GM12891 (cell line): ENCODE data around the gene LRRFIP2.
"Not testable (repeated sequence)": the region's sequence is repeated elsewhere in the genome, so short reads cannot be mapped to it uniquely, and the experiment has no call there.

Experiments used
- PAX5 ChIP-seq: IDR thresholded peaks from 2 replicates; pipeline ENCODE4 v1.6.1; 2011; ENCODE audit warnings: low read length, moderate library complexity, mild to moderate bottlenecking; ENCODE audit not compliant: insufficient read depth, severe bottlenecking
- POLR2A ChIP-seq: IDR thresholded peaks from 2 replicates; pipeline ENCODE4 v1.6.1; 2011; ENCODE audit warnings: low read depth, low read length, control low read depth
- POLR2AphosphoS5 ChIP-seq: IDR thresholded peaks from 2 replicates; pipeline ENCODE4 v1.6.1; 2011; ENCODE audit warnings: low read depth, low read length, control low read depth
- SPI1 ChIP-seq: IDR thresholded peaks from 2 replicates; pipeline ENCODE4 v1.6.1; 2011; ENCODE audit warnings: low read depth, low read length, control low read depth
- TAF1 ChIP-seq: IDR thresholded peaks from 2 replicates; pipeline ENCODE4 v1.6.1; 2011; ENCODE audit warnings: low read depth, low read length, control low read depth

DNA sequence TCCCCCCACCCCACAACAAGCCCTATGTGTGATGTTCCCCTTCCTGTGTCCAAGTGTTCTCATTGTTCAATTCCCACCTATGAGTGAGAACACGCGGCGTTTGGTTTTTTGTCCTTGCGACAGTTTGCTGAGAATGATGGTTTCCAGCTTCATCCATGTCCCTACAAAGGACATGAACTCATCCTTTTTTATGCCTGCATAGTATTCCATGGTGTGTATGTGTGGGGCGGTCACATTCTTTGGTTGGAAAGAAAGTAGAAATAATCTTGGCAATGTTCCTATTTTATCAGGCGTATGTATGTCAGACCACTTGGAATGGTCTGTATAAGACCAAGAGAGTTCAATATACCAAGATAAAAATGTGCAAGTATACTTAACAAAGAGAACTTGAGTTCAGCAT is 52.3 kb downstream of the LRRFIP2 start:
- not testable (repeated sequence) for TF ChIP-seq TAF1, POLR2A, POLR2AphosphoS5, PAX5, SPI1
